ENCODE data around the gene STIL.
A peak's percentile ranks its signal among the peaks of the same experiment; 100 is the strongest.

STIL gene

DNA sequence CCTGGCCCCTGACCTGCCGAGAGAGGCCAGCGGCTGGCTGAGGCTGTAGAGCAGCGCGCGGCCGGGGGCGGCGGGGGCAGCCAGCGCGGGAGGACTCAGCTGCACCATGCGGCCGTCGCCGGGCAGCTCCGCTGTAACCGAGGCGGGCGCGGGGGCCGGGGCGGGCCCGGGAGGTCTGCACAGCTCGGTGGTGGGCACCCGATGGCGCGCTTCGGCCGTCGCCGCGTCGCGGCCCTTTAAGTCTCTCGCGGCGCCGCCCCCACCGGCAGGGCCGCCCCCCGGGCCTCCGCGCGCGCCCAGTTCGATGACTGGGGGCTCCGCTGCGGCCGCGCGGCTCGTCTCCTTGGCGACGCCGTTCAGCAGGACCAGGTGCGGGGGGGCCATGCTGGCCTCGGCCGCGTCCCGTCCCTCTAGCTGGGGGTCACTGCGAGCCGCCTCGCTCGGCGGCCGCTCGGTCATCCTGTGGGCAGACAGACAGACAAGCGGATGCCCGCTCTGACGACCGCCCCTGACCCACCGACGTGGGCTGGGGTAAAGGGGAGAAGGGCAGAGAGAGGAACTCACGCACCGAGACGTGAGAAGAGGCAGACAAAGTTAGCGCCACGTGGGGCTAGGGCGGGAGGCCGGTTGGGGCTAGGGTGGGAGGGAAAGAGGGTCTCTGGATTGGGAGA lies 88.4 kb downstream of the STIL start:
- H3K4me3 ChIP-seq (ENCODE audit: low read depth, low read length) = peak overlapping the region; percentile 21
- H3K27me3 ChIP-seq (ENCODE audit: insufficient read depth, low read depth, severe bottlenecking) = peaks cover 96% of the 10 kb centered on the region
- no peak overlapping the region for H3K27ac ChIP-seq
- no peaks in the 10 kb centered on the region for H3K9me3 ChIP-seq (ENCODE audit: severe bottlenecking)
- no peaks in the 10 kb centered on the region for H3K36me3 ChIP-seq
- TF ChIP-seq, protein P1, sequence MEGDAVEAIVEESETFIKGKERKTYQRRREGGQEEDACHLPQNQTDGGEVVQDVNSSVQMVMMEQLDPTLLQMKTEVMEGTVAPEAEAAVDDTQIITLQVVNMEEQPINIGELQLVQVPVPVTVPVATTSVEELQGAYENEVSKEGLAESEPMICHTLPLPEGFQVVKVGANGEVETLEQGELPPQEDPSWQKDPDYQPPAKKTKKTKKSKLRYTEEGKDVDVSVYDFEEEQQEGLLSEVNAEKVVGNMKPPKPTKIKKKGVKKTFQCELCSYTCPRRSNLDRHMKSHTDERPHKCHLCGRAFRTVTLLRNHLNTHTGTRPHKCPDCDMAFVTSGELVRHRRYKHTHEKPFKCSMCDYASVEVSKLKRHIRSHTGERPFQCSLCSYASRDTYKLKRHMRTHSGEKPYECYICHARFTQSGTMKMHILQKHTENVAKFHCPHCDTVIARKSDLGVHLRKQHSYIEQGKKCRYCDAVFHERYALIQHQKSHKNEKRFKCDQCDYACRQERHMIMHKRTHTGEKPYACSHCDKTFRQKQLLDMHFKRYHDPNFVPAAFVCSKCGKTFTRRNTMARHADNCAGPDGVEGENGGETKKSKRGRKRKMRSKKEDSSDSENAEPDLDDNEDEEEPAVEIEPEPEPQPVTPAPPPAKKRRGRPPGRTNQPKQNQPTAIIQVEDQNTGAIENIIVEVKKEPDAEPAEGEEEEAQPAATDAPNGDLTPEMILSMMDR (IDR thresholded peaks at IDR 0.05; ENCODE audit: low read depth, low read length) = no peak
- no peak for DNase-seq

GRCh38 chr1:47224676-47225399 lies 89.1 kb downstream of the STIL start:
- TF ChIP-seq, protein P1 (IDR thresholded peaks at IDR 0.05; ENCODE audit: low read depth, low read length) = no peak
- no peaks in the 10 kb centered on the region for H3K36me3 ChIP-seq
- DNase-seq = no peak
- H3K4me3 ChIP-seq (ENCODE audit: low read depth, low read length) = no peak overlapping the region
- no peaks in the 10 kb centered on the region for H3K9me3 ChIP-seq (ENCODE audit: severe bottlenecking)
- H3K27ac ChIP-seq = no peak overlapping the region
- H3K27me3 ChIP-seq (ENCODE audit: insufficient read depth, low read depth, severe bottlenecking) = peaks cover 94% of the 10 kb centered on the region

DNA sequence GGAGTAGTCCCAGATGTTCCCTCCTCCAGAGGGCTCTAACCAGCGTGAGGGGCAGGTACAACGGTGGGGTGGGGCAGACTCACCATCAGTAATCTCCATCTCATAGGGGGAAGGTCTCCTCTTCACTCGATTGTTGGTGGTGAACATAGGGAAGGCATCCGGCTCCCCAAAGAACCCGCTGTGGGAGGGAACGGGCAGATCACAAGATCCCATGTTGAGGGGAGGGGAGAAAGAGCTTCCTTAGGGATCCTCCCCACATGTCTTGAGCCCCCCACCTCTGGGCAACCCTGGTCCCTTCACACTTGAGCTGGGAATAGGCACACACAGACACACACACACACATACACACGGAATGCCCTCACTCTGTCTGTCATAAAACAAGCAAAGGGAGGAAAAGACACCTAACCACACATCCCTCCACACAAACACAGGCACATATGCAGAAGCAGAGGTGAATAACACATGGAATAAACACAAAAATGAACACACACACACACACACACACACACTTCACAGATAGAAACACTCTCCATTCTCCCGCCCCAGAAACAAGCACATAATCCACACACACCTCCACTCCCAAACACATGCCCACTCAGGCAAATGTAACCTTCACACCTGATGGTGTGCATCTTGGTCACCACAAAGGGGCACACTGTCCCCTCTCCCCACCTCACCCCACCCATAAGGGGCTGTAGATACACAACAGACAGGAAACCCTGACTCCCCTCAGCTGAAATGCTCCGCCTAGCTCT lies 89.8 kb downstream of the STIL start:
- Histone ChIP-seq H3K27ac (no peak overlapping the region), H3K4me3 (ENCODE audit: low read depth, low read length) (no peak overlapping the region), H3K9me3 (ENCODE audit: severe bottlenecking) (no peaks in the 10 kb centered on the region), H3K36me3 (no peaks in the 10 kb centered on the region), H3K27me3 (ENCODE audit: insufficient read depth, low read depth, severe bottlenecking) (peaks cover 89% of the 10 kb centered on the region)
- DNase-seq = no peak
- TF ChIP-seq, protein P1 (IDR thresholded peaks at IDR 0.05; ENCODE audit: low read depth, low read length) = no peak

- no peak for DNase-seq
- H3K27ac ChIP-seq = no peak overlapping the region
- peaks cover 85% of the 10 kb centered on the region for H3K27me3 ChIP-seq (ENCODE audit: insufficient read depth, low read depth, severe bottlenecking)
- no peak overlapping the region for H3K4me3 ChIP-seq (ENCODE audit: low read depth, low read length)
- no peaks in the 10 kb centered on the region for H3K9me3 ChIP-seq (ENCODE audit: severe bottlenecking)
- no peaks in the 10 kb centered on the region for H3K36me3 ChIP-seq
- TF ChIP-seq, protein P1 (IDR thresholded peaks at IDR 0.05; ENCODE audit: low read depth, low read length) = no peak
Observed at GRCh38 chr1:47223174-47223920, 90.6 kb downstream of the STIL start.

- DNase-seq = no peak
- Histone ChIP-seq H3K4me3 (ENCODE audit: low read depth, low read length) (no peak overlapping the region), H3K36me3 (no peaks in the 10 kb centered on the region), H3K9me3 (ENCODE audit: severe bottlenecking) (no peaks in the 10 kb centered on the region), H3K27ac (no peak overlapping the region), H3K27me3 (ENCODE audit: insufficient read depth, low read depth, severe bottlenecking) (peaks cover 77% of the 10 kb centered on the region)
- TF ChIP-seq, protein P1 (IDR thresholded peaks at IDR 0.05; ENCODE audit: low read depth, low read length) = no peak
Observed at GRCh38 chr1:47222476-47222875, 91.5 kb downstream of the STIL start.
